Measurements from ENCODE around the gene SAT1.

The SAT1 gene

GRCh38 chrX:23828881-23829280 lies 45.9 kb downstream of the SAT1 start:
- no peak for DNase-seq
- in situ Hi-C loops (cut with MboI; ENCODE audit: low pct_unique_long_range_greater_than_20kb, low sequenced_read_pairs) = no loop called here

- in situ Hi-C loops (cut with MboI; ENCODE audit: low pct_unique_long_range_greater_than_20kb, low sequenced_read_pairs) = no loop called here
These were observed 49.7 kb downstream of the SAT1 start for GRCh38 chrX:23832721-23833120.

More at GRCh38 chrX:23832721-23833120, 49.7 kb downstream of the SAT1 start:
- no peak for DNase-seq
